SU-DHL-6 (cell line): ENCODE data around the gene GRIK4.

ENCODE experiments used
- CTCF ChIP-seq: fragments of 200-600 bp; sonication (generic); IDR thresholded peaks from one replicate; pipeline ENCODE4 v1.5.1; 2017; ENCODE audit warnings: antibody characterized with exemption, mild to moderate bottlenecking, low read length, moderate library complexity; ENCODE audit not compliant: insufficient read depth, poor library complexity, severe bottlenecking
- EZH2phosphoT487 ChIP-seq: fragments of 200-600 bp; sonication (generic), shearing (Covaris generic); conservative IDR thresholded peaks from 2 replicates; pipeline ENCODE4 v1.6.1; 2018; ENCODE audit warnings: mild to moderate bottlenecking, antibody characterized with exemption, low read length, moderate library complexity, mixed read lengths

- no peak for TF ChIP-seq CTCF
- TF ChIP-seq EZH2phosphoT487: no peak
These were observed 7.9 kb downstream of the GRIK4 start for GRCh38 chr11:120519474-120519873.
